Transverse colon (tissue), 3 donors: Measurements from ENCODE around the gene PELI2.

Source experiments
- EP300 ChIP-seq: sonication (generic); formaldehyde crosslinking; IDR thresholded peaks from one replicate; pipeline ENCODE4 v1.6.1; 2017; ENCODE audit warnings: antibody characterized with exemption, low read depth
- TF ChIP-seq, protein P1 (sequence below), 5 experiments: fragments of 200-600 bp in 3 of 5; fragments of 450-650 bp in 2 of 5; sonication (generic) in 3 of 5; IDR thresholded peaks; 1 replicate in 2 of 5; 2 replicates in 3 of 5; pipeline ENCODE4 v1.5.1; 2016 to 2017; ENCODE audit warnings: antibody characterized with exemption in 5 of 5, inconsistent platforms in 3 of 5, mild to moderate bottlenecking in 2 of 5, moderate library complexity in 1 of 5

DNA sequence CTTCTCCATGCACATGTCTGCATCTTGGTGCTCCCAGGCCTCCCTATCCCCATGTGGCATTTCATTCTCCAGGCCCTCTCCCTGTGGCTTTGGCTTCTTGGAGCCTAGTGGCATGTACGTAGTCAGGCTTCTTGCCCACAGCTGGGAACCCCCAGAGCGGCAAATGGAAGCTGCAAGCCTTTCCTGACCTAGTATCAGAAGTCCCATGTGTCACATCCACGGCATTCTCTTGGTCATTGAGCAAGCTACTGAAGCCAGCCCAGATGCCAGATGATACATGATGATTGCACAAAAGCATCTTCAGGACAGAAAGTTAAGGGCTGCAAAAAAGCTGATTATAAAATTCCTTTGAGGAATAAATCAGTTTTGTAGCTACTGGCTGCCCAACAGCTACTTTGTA, 154.9 kb downstream of the PELI2 start:
- TF ChIP-seq, protein P1, sequence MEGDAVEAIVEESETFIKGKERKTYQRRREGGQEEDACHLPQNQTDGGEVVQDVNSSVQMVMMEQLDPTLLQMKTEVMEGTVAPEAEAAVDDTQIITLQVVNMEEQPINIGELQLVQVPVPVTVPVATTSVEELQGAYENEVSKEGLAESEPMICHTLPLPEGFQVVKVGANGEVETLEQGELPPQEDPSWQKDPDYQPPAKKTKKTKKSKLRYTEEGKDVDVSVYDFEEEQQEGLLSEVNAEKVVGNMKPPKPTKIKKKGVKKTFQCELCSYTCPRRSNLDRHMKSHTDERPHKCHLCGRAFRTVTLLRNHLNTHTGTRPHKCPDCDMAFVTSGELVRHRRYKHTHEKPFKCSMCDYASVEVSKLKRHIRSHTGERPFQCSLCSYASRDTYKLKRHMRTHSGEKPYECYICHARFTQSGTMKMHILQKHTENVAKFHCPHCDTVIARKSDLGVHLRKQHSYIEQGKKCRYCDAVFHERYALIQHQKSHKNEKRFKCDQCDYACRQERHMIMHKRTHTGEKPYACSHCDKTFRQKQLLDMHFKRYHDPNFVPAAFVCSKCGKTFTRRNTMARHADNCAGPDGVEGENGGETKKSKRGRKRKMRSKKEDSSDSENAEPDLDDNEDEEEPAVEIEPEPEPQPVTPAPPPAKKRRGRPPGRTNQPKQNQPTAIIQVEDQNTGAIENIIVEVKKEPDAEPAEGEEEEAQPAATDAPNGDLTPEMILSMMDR (IDR thresholded peaks at IDR 0.05) = no peak
- no peak for TF ChIP-seq EP300
